NB4 (cell line): ENCODE results near the gene DLG1.

ENCODE experiments used
- DNase-seq: peaks from one replicate; pipeline ENCODE4 v3.0.0; 2010; ENCODE audit warnings: low read depth
- H3K4me3 ChIP-seq: one replicate; pipeline ENCODE4 v1.5.1; 2011; ENCODE audit warnings: mild to moderate bottlenecking, low read depth, low read length, moderate library complexity
- MAX ChIP-seq: IDR thresholded peaks from 2 replicates; pipeline ENCODE4 v1.6.1; 2011; ENCODE audit warnings: low read depth, low read length
- MYC ChIP-seq: IDR thresholded peaks from 2 replicates; pipeline ENCODE4 v1.6.1; 2011; ENCODE audit warnings: low read depth, low read length
- POLR2A ChIP-seq: IDR thresholded peaks from 2 replicates; pipeline ENCODE4 v1.6.1; 2011; ENCODE audit warnings: mild to moderate bottlenecking; ENCODE audit not compliant: insufficient read length; ENCODE audit errors: extremely low read depth
- TF ChIP-seq, protein P1 (sequence below): IDR thresholded peaks from one replicate; pipeline ENCODE4 v1.5.1; 2012; ENCODE audit warnings: low read depth, low read length

The DLG1 gene

DNA sequence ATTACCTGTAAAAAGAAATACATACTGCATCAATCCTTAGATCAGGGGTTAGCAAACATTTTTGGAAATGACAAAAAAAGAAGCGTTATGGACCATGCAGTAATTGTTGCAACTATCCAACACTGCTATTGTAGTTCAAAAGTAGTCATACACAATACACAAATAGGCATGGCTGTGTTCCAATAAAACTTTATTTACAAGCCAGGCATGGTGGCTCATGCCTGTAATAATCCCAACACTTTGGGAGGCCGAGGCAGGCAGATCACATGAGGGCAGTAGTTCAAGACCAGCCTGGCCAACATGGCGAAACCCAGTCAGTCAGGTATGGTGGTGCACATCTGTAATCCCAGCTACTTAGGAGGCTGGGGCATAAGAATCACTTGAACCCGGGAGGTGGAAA is 124.8 kb downstream of the DLG1 start:
- TF ChIP-seq MAX (no peak), POLR2A (no peak), MYC (no peak)
- no peak for DNase-seq

GRCh38 chr3:197171481-197172067 is 126.8 kb downstream of the DLG1 start:
- TF ChIP-seq MYC (no peak), MAX (no peak), POLR2A (no peak)
- TF ChIP-seq, protein P1, sequence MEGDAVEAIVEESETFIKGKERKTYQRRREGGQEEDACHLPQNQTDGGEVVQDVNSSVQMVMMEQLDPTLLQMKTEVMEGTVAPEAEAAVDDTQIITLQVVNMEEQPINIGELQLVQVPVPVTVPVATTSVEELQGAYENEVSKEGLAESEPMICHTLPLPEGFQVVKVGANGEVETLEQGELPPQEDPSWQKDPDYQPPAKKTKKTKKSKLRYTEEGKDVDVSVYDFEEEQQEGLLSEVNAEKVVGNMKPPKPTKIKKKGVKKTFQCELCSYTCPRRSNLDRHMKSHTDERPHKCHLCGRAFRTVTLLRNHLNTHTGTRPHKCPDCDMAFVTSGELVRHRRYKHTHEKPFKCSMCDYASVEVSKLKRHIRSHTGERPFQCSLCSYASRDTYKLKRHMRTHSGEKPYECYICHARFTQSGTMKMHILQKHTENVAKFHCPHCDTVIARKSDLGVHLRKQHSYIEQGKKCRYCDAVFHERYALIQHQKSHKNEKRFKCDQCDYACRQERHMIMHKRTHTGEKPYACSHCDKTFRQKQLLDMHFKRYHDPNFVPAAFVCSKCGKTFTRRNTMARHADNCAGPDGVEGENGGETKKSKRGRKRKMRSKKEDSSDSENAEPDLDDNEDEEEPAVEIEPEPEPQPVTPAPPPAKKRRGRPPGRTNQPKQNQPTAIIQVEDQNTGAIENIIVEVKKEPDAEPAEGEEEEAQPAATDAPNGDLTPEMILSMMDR: no peak
- DNase-seq: no peak
- H3K4me3 ChIP-seq: no peak overlapping the region

More for the DNA sequence above, 124.8 kb downstream of the DLG1 start:
- H3K4me3 ChIP-seq: no peak overlapping the region

GRCh38 chr3:197169028-197169427 is 129.4 kb downstream of the DLG1 start:
- TF ChIP-seq MYC (no peak), MAX (no peak), POLR2A (no peak)
- TF ChIP-seq, protein P1: no peak
- no peak overlapping the region for H3K4me3 ChIP-seq
- no peak for DNase-seq

DNA sequence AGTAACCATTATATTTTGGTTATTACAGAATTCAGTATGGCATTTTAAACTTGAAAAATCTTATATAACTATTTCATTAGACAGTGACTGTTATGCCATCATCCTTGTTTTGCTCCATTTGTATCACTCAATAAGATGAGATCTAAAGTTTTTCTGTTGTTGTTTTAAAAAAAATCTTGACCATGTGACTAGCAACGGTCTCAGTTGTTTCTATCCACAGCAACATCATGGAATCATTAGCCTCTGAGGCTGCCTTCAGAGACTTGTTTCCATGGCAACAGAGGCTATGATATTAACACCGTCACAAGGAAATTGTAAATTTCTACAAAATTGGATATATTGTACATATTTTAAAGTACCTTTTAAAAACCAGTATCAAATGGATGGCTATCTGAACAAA is 129.8 kb downstream of the DLG1 start:
- H3K4me3 ChIP-seq: no peak overlapping the region
- no peak for DNase-seq
- TF ChIP-seq POLR2A: no peak
- TF ChIP-seq, protein P1: no peak
- no peak for TF ChIP-seq MYC
- TF ChIP-seq MAX: no peak

- TF ChIP-seq POLR2A: no peak
- no peak overlapping the region for H3K4me3 ChIP-seq
- no peak for DNase-seq
These were observed 130.3 kb downstream of the DLG1 start for GRCh38 chr3:197168063-197168462.

DNA sequence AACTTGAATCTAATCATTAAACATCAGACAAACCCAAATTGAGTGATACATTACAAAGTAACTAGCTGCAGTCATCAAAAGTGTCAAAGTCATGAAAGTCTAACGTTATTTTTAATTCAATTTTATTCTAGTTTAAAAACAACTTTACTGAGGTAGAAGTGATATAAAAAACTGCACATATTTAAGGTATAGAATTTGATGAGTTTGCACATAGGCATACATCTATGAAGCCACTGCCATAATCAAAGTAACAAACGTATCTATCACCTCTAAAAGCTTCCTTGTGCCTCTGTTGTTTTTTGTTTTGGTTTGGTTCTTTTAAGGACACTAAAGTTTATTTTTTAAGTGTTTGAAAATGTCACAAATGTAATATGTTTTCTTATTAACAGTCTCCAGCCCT is 130.9 kb downstream of the DLG1 start:
- no peak for DNase-seq
- H3K4me3 ChIP-seq: no peak overlapping the region
- TF ChIP-seq, protein P1: no peak
- no peak for TF ChIP-seq MAX
- TF ChIP-seq POLR2A: no peak
- no peak for TF ChIP-seq MYC

DNA sequence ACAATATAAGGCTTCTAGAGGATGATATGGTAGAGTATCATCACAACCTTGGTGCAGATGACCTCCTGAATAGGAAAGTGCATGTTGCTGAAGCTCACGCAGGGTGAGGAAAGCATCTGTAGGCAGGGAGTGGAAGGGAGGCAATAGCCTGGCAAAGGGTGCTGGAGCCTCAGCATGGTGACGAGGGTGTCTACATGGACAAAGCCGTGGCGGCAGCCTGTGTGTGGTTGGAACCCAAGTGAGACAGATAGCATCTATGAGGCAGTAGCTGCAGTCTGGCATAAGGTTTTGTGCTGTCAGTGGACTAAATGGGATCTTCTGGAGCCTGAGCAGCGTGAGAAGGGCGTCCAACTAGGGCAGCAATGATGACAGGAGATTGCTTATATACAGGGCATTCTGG is 132.5 kb downstream of the DLG1 start:
- no peak for DNase-seq
- no peak for TF ChIP-seq MYC
- TF ChIP-seq, protein P1: no peak
- TF ChIP-seq POLR2A: no peak
- TF ChIP-seq MAX: no peak
- H3K4me3 ChIP-seq: no peak overlapping the region
